HepG2 (cell line): Measurements from ENCODE around the gene SLC44A4. TPM values are rescaled to one million over a fixed set of nuclear protein-coding genes. Genes with fewer than 3 reads are reported as not detected.

Experiments used
- AKNA ChIP-seq: sonication (generic); formaldehyde crosslinking; IDR thresholded peaks from 2 replicates; pipeline ENCODE4 v1.4.0; 2020; ENCODE audit warnings: missing genetic modification reagents, borderline replicate concordance
- ARNT ChIP-seq: fragments of 450-650 bp; IDR thresholded peaks from 2 replicates; pipeline ENCODE4 v1.6.1; 2017
- HMG20B ChIP-seq: conservative IDR thresholded peaks from 2 replicates; pipeline ENCODE4 v1.6.1; 2016; ENCODE audit warnings: missing genetic modification reagents, missing compliant biosample characterization
- KIAA2018 ChIP-seq: sonication (generic); formaldehyde crosslinking; IDR thresholded peaks from 2 replicates; pipeline ENCODE4 v1.5.0; 2020; ENCODE audit warnings: mild to moderate bottlenecking, missing genetic modification reagents, borderline replicate concordance
- MAFF ChIP-seq: IDR thresholded peaks from 2 replicates; pipeline ENCODE4 v1.6.1; 2011; ENCODE audit warnings: low read depth, low read length, improper control_type of control experiment
- MXD3 ChIP-seq: IDR thresholded peaks from 2 replicates; pipeline ENCODE4 v1.6.1; 2016; ENCODE audit warnings: mild to moderate bottlenecking, missing biosample characterization, missing genetic modification reagents
- RFXAP ChIP-seq: sonication (generic); formaldehyde crosslinking; IDR thresholded peaks from 2 replicates; pipeline ENCODE4 v1.4.0; 2020; ENCODE audit warnings: missing genetic modification reagents, borderline replicate concordance
- SATB2 ChIP-seq: sonication (generic); formaldehyde crosslinking; IDR thresholded peaks from 2 replicates; pipeline ENCODE4 v1.5.0; 2020; ENCODE audit warnings: missing genetic modification reagents
- STAT5B ChIP-seq: sonication (generic); formaldehyde crosslinking; IDR thresholded peaks from 2 replicates; pipeline ENCODE4 v1.4.0; 2020; ENCODE audit warnings: missing genetic modification reagents
- ZBTB1 ChIP-seq: sonication (generic); formaldehyde crosslinking; IDR thresholded peaks from 2 replicates; pipeline ENCODE4 v1.4.0; 2020; ENCODE audit warnings: missing genetic modification reagents, borderline replicate concordance
- ZHX1 ChIP-seq: sonication (generic); formaldehyde crosslinking; IDR thresholded peaks from 2 replicates; pipeline ENCODE4 v1.8.1; 2022; ENCODE audit warnings: low read depth, mild to moderate bottlenecking, missing genetic modification reagents
- ZNF589 ChIP-seq: sonication (generic); formaldehyde crosslinking; conservative IDR thresholded peaks from 2 replicates; pipeline ENCODE4 v1.8.0; 2022; ENCODE audit warnings: mild to moderate bottlenecking, moderate library complexity, missing genetic modification reagents
- polyA plus RNA-seq, 8 experiments: library from polyadenylated mRNA; depleted of rRNA in 3 of 8; stranded (reverse) in 7 of 8; unstranded in 1 of 8; fragments of >200 nt; fragmentation: Illumina TruSeq in 4 of 8; extraction: Trizol in 4 of 8; gene quantifications; 2 replicates each; pipeline versions ENCODE4 v1.2.1 to v1.2.3, GENCODE V29; 2011 to 2016; ENCODE audit warnings: low read depth in 4 of 8, missing spikeins in 1 of 8, mixed read lengths in 1 of 8; ENCODE audit not compliant: insufficient read depth in 1 of 8
- total RNA-seq, 5 experiments: library from RNA; depleted of rRNA; stranded (reverse); fragments of >200 nt; fragmentation: Illumina TruSeq; extraction: Trizol; gene quantifications; 2 replicates each; pipeline ENCODE4 v1.2.3, GENCODE V29; 2016; ENCODE audit warnings: low read depth in 1 of 5

SLC44A4 gene
- total and polyA plus RNA-seq, 2 of the 13 experiments (the other 11 are each of a cell fraction or from before 2014, with no cell fraction given) = 3.5 to 5.9 TPM

GRCh38 chr6:31927242-31927862 lies 48.6 kb upstream of the SLC44A4 start, which contains the start of gene C2 (continued):
- TF ChIP-seq ZBTB1 (no peak), KIAA2018 (no peak), STAT5B (CRISPR knock-in tag) (no peak), ZHX1 (CRISPR knock-in tag) (no peak), RFXAP (CRISPR knock-in tag) (peak; percentile 59; the same call in 1 of the 2 replicates), MAFF (no peak), AKNA (CRISPR knock-in tag) (no peak), ARNT (no peak), MXD3 (CRISPR knock-in tag) (peak; percentile 45; the same call in 1 of the 2 replicates), HMG20B (peak; percentile 67), SATB2 (CRISPR knock-in tag) (no peak), ZNF589 (CRISPR knock-in tag) (0 out of 2 replicates have a peak, but pooled peaks have one; percentile 46)
